SIG-M5 treated with dmso at 0.1 percent for 504 hours (cell line): ENCODE data around the gene CALD1.

ENCODE experiments used
- DNase-seq: peaks from one replicate; lab custom pipeline; 2025; ENCODE audit not compliant: unreplicated experiment; lab: John Stamatoyannopoulos, UW

The CALD1 gene

DNA sequence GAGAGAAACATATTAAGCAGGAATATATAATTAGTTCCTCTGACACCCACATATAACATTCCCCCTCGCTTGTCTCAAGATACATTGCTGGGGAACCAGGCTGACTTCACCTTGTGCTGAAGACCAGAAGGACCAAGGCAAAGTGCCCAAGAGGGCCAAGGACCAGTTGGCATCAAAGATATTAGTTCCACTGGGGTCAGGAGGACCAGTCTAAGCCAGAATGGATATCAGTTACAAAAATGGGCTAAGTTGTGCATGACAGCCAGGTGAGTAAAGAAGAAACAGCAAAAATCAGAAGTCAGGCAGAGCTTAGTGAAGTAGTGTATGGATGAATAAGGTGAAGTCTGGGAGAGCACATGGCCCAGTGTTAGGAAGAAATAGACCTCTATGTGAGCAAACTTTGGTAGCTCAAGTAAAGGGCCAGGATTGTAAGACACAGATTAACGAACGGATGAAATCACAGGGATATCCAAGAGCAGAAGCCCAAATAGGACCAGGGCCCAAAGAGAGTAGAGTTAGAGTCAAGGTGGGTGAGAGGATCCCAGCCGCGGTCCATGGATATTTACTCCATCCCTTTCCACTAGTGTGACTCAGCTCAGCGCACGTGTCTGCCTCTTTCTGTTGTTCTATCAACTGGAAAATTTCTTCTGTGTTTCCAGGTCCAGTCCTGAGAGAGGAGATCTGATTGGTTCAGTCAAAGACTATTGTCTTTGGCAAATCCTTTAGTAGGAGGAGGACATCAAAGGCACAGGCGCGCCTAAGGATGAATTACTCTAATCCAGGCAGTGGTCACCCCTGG lies 5.0 kb downstream of the CALD1 start:
- DNase-seq = no peak

DNA sequence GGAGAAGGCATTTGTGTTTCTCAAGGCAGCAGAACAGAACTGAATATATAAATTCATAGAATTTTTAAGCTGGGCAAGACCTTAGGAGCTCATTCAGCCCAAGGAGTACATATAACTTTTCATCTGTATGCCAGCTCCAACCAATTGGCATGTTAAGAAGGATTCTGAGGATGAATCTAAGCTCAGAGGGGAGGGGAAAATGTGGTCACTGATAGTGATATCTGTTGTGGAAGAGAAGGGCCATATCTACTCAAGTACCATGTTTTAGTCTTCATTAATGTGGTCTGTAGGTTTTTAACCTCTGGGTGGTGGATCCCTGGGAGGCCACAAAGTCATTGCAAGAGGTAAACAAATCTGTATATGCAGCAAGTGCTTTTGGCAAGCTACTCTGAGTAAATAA lies 6.4 kb downstream of the CALD1 start:
- DNase-seq = no peak

GRCh38 chr7:134787064-134787463 lies 7.6 kb downstream of the CALD1 start:
- DNase-seq = no peak

- DNase-seq = no peak
Measured at GRCh38 chr7:134787720-134788119, 8.3 kb downstream of the CALD1 start.

DNA sequence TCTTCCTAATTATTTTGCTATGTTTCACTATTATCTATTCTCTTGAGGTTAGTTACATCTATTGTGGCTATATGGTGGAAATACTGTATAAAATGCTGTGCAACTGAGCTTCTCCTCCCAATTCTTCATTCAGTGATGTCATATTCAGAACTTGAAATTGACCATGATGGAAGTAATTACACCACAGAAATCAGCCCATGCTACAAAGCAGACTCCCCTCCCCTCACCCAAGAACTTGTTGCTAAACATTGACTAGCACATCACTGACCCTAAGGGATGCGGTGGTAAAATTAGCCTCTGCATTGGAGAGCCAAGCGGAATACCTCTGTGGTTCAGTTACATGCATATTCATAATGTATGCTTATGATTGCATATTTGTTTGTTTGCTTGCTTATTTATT lies 8.8 kb downstream of the CALD1 start:
- no peak for DNase-seq

DNA sequence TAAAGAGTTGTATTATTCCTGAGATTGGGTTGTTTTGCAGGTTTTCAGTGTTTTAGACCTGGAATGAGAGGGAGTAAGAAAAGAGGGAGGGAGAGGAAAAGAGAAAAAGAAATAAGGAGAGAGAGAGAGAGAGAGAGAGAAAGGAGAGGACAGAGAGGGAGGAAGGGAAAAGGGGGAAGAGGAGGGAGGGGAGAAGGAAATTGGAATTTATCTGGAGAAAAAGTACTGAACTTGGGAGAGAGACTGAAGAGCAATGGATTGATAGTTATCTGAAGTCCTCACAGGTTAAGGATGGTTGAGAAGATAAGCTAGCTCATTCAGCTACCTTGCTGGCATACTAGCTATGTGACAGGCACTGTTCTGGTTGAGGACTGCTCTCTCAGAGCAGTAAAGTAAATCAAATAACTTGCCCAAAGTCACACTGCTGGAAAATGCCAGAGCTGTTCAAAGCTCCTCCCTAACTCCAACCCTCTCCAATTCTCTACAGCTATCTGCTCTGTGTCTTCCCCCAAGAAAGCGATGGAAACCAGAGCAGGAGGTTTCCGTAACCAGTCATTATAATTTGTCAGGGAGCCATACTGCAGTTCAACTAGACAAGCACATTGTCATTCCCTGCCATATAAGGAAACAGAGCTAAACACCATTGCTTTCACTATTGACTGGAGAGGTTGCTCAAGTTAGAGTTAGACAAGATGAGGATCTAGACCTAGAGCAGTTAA lies 10.7 kb downstream of the CALD1 start:
- DNase-seq = no peak

DNA sequence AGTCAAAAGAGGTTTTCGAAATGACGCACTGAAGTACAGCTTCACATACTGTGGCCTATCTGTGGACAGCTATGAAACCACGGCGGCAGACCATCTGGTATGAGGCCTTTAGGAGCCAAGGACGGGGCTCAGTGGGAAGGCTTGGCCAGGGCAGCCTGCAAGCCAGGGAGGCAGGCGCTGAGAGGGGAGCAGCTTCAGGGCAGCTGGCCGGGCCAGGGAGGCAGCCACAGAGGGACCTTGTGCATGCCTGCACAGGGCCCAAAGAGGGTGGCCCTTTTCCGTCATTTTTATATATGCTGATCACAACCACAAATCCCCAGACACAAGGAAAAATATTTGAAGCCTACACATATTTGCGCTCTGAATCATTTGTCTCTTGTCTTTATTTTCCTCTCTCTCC lies 13.5 kb downstream of the CALD1 start:
- DNase-seq = no peak

- DNase-seq = no peak
Measured at GRCh38 chr7:134795231-134795630, 15.8 kb downstream of the CALD1 start.

DNA sequence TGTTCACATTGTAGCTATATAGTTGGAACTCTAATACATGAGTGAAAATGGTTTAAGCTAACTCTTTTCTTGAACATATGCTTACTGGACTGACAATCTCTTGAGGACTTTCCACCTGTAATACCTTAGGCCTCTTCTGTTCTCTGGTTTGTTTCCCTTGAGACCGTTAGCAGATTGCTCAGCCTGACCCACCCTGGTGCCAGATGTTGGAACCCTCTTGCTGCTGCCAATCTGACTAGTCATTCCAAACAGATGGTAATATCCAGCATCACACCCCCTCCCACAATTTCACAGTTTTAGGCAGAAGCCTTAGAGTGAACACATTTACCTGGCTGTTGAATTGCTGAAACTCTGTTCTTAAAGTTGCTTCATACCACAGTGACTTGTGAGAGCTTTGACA lies 18.7 kb downstream of the CALD1 start:
- DNase-seq = no peak

DNA sequence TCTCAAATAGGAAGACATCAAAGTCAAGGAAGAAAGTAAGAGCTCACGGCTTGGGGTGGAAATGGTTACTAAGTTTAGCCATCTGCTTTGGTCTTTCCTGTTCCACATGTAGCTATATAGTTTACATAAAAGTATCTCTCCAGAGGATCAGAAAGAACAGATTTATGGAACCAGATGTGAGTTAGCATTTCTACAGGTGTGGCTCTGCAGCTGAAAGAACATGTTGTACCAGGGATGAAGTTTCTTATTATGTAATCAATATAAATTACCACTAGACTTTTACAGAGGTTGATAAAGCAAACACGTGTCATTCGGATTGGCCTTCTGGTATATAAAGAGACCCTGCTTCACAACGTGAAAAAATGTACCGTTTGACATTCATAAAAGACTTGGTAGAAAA lies 19.9 kb downstream of the CALD1 start:
- DNase-seq = no peak

- no peak for DNase-seq
Measured at GRCh38 chr7:134802762-134803161, 23.3 kb downstream of the CALD1 start.

- DNase-seq = no peak
Measured at GRCh38 chr7:134804351-134804750, 24.9 kb downstream of the CALD1 start.

- no peak for DNase-seq
Measured at GRCh38 chr7:134804854-134805253, 25.4 kb downstream of the CALD1 start.

DNA sequence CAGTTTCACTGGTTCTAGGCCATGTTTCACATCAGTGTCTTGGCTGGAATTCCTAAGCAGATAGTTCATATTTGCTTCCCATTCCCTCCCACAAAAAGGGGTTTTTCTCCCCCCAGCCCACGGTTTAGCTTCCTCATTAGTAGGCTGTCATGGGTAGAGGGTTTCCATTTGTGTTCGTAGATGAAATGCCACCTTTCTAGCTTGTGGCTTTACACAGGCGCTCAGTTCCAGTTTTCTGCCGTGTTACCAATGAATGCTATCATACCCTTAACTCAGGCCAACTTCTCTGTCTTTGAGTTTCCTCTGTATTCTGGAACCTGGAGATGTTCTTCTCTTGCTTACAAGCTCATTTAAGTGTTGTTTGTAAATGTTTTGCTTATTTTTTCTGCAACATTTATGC lies 26.8 kb downstream of the CALD1 start:
- DNase-seq = no peak

GRCh38 chr7:134809616-134810015 lies 30.2 kb downstream of the CALD1 start:
- DNase-seq = no peak

DNA sequence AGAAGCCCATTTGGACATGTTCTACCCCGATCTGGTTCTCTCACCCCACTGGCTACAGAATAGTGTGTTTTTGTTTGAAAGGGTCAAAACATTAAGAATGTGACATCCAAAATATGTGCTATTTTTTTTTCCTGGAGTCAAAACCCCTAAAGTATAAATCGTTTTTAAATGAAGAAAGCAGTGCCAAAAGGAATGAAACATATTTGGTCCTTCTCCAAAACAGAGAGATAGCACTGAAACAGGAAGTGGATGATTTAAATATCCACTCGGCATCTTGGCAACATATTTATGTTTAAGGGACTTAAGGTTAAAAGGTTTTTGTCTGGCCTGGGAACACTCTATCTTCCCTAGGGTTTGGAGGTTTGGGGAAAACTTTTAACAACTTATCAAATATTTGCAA lies 32.3 kb downstream of the CALD1 start:
- DNase-seq = no peak

GRCh38 chr7:134813663-134814396 lies 34.4 kb downstream of the CALD1 start:
- DNase-seq = no peak

GRCh38 chr7:134814730-134815364 lies 35.4 kb downstream of the CALD1 start:
- DNase-seq = no peak

DNA sequence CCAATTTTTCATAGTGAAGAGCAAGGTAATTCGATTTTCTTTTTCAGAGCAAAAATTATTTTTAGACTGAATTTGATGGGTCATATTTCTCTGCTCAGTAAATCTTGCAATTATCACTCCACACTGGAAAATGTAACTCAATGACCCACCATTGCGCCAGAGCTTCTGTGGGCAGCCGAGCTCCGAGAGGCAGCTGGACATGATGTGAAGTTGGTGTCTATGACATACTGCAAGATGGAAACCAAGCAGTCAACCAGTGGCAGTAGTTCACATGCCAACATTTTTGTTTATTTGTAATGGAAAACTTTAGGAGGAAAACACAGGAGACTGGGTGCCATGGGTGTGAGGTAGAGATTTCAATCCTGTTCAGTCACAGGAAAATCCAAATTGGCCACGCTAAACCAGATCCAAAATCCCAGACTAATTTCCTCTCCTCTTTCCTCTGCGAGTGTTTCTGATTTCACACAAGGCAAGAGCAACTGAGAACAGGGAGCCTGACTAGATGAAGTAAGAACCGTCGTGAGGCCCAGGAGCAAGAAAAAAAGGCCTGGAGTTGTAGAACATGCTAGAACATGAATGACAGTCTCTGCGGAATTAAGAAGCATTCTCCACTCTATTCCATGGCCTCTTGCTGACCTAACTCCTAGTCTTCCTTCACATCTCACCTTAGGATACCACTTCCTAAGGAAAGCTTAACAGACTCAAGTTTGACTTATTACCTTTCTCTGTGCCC lies 39.3 kb downstream of the CALD1 start:
- no peak for DNase-seq

- no peak for DNase-seq
Measured at GRCh38 chr7:134819401-134819800, 40.0 kb downstream of the CALD1 start.

DNA sequence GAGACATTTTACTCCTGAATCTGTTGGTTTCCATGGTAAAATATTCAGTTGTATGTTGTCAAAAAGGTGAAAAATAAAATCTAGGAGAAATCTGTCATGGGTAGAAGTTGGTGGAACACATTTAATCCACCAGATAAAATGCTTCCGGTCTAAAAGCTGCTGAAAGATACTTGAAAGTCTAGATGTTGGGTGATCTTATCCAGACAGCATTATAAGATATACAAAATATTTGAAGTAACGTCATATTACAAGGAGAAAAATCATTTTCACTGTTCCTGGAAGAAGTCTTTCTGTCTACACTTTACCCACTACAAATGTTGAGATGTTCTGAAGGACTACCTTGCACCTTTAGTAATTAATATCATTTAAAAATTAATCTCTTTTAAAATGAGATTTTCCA lies 40.9 kb downstream of the CALD1 start:
- DNase-seq = no peak
